GM21390 (cell line): Measurements from ENCODE around the gene CARD14.
"Not testable (repeated sequence)": the region's sequence is repeated elsewhere in the genome, so short reads cannot be mapped to it uniquely, and the experiment has no call there.

Source experiments
- ATAC-seq: cut with Tn5 transposase; IDR thresholded peaks from one replicate; pipeline ENCODE4 v1.9.1; 2021; ENCODE audit not compliant: unreplicated experiment

The CARD14 gene

GRCh38 chr17:80183581-80184422 is 14.0 kb downstream of the CARD14 start:
- ATAC-seq = no peak

DNA sequence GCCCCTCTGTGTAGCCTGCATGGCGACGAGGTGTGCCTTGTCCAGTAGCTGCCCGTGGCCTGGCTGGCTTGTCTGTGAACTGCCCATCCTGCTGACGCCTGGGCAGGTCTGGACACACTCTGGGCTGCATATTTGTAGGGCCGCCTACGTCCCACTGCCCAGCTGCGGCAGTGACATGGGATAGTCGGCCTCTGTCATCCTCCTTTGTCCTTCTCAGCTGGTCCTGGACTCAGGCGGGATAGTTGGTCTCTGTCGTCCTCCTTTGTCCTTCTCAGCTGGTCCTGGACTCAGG is 14.5 kb downstream of the CARD14 start:
- ATAC-seq = no peak

DNA sequence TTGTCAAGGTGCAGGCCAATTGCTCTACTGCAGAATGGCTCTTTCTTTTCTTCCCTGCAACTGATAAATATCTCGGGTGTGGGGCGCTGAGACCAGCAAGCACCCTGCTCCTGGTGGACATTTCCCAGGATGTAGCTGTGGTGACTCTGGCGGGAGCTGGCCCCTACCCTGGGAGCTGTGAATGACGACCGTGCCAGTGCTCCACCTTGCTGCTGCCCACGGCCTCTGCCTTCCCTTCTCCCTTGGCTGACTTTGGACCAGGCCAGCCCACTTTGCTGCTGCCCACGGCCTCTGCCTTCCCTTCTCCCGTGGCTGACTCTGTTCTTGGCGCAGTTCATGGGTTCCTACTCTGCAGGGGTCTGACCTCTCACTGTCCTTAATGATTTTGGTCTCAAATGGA is 16.1 kb downstream of the CARD14 start:
- ATAC-seq = no peak

GRCh38 chr17:80187090-80187489 is 17.3 kb downstream of the CARD14 start:
- no peak for ATAC-seq

DNA sequence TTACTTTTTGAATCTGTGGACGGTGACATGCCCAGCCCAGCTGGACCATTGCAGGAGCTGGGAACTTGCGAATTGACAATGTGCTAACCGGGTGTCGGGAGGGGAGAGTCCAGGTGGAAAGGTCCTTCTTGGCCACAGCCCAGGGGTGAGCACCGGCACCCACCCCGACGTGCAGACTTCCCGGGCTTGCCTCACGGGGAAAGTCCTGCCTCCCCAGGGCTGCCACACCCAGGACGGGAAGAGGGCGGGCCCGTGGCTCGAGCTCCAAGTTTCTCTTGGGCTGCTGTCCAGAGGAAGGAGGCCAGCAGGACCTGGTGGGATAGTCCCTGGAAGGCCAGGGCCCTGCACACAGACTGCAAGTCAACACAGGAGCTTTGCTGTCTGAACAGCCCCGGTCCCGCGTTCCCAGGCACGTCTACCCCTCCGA is 17.7 kb downstream of the CARD14 start:
- no peak for ATAC-seq

DNA sequence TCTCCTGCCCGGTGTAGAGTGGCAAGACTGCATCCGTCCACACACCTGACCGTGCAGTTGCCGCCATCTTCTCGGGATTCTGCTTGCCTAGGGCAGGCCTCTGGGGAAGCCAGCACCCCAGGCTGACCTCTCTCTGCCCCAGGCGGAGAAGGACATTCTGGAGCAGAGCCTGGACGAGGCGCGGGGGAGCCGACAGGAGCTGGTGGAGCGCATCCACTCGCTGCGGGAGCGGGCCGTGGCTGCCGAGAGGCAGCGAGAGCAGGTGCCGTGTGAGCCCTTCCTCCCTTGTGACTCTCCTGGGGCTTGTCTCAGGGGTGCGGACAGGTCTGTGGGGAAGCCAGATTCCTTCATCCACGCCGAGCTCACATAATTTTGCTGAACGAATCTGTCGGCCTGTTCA is 19.8 kb downstream of the CARD14 start:
- ATAC-seq = no peak

DNA sequence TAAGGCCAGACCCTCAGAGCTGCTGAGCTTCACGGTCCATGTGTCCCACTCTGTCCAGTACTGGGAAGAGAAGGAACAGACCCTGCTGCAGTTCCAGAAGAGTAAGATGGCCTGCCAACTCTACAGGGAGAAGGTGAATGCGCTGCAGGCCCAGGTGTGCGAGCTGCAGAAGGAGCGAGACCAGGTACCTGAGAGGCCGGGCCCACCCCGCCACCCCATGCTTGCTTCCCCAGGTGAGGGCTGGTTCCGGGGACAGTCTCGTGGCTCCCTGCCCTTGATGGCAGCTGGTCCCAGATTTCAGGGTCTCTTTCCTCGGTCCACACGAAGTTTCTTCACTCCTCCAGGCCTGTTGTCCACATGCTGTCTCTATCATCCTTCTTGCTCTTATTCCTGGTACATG is 20.9 kb downstream of the CARD14 start:
- ATAC-seq = no peak

- ATAC-seq = no peak
These were observed 21.4 kb downstream of the CARD14 start for GRCh38 chr17:80191192-80191591.

- no peak for ATAC-seq
These were observed 22.2 kb downstream of the CARD14 start for GRCh38 chr17:80191865-80192661.

DNA sequence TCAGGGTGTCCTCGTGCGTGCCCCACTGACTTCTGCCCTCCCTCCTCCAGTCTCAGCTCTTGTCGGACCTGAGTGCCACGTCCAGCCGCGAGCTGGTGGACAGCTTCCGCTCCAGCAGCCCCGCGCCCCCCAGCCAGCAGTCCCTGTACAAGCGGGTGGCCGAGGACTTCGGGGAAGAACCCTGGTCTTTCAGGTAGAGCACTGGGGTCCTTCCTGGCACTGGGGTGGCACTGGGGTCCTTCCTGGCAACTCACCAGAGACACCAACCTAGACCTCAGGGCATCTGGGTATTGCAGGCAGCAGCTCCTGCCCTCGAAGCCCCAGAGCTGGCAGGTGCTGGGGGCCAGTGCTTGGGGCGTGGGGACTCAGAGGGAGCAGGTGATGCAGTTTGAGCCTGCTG is 25.3 kb downstream of the CARD14 start:
- no peak for ATAC-seq

DNA sequence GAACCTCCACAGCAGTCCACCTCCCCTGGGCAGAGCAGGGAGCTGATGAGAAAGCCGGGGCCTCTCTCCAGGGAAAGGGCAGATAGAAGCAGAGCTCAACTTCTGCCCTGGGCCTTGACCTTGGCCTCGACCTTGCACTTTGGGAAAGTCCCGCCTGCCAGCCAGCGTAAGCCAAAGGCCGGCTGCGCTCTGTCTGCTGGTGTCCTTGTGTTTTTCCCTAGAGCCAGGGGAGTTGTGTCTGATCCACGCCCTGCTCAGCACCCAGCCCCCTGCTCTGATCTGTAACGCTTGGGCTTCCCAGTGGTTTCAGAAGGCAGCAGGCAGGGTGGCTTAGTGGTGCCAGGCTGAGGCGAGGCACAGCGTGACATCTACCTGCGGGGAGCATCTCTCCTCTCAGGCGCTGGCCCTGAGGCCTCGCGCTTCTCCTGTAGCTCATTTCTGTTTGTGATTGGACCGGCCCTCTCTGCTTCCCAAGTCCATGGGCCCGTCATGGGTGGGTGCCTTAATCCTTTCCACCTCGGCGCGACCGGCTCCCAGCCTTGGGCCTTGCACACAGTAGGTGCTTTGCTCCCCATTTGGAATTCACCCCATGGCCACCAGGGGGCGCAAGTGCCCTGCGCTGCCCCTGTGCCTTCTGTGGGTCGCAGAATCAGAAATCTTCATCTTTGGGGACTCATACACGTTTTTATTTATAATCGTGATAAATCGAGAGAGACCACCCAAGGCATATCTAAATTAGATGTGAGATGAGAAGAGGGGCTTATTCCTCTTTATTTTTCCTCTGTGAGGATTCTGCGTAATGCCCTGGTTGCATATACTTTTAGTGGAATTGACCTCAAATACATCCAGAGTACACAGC is 26.1 kb downstream of the CARD14 start:
- no peak for ATAC-seq

- ATAC-seq = no peak
These were observed 26.8 kb downstream of the CARD14 start for GRCh38 chr17:80196652-80197051.

GRCh38 chr17:80198144-80198661 is 28.4 kb downstream of the CARD14 start:
- no peak for ATAC-seq

GRCh38 chr17:80199295-80199694 is 29.5 kb downstream of the CARD14 start:
- ATAC-seq = not testable (repeated sequence)

DNA sequence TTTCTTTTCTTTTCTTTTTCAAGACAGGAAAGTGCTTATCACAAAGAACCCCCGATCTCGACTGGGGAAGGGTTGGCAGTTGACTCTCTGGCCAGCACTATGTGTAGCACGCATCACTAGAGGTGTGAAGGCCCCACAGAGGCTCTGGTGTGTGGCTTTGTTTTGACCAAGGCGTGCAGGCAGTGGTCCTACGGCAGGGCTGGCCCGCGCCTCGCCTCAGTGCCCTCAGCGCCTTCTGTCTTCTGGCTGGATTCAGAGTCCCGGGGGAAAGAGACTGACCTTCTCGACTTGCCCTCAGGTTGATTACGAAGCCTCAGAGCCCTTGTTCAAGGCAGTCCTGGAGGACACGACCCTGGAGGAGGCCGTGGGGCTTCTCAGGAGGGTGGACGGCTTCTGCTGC is 31.6 kb downstream of the CARD14 start:
- ATAC-seq = no peak

- no peak for ATAC-seq
These were observed 32.4 kb downstream of the CARD14 start for GRCh38 chr17:80202197-80202596.

DNA sequence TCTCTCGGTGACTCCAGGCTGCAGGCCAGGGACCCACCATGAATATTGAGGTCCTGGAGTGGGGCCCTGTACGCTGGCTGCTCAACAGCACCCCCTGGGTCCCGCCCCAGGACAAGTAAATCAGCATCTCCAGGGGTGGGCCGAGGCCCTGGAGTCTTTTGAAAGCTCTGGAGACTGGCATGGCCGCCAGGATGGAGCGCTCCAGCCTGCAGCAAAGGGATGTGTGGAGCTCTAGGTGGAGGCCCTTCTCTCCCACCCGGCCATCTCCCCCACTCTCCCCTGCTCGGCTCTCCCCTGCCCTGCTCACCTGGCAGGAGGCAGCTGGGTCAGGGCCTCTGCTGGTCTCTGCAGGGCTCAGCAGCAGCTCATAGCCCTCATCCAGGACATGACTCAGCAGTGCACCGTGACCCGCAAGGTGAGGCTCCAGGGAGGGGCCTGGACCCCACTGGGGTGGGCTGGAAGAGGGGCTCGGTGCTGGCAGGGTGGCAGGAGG is 33.7 kb downstream of the CARD14 start:
- no peak for ATAC-seq

GRCh38 chr17:80204626-80205468 is 35.0 kb downstream of the CARD14 start:
- ATAC-seq = no peak

DNA sequence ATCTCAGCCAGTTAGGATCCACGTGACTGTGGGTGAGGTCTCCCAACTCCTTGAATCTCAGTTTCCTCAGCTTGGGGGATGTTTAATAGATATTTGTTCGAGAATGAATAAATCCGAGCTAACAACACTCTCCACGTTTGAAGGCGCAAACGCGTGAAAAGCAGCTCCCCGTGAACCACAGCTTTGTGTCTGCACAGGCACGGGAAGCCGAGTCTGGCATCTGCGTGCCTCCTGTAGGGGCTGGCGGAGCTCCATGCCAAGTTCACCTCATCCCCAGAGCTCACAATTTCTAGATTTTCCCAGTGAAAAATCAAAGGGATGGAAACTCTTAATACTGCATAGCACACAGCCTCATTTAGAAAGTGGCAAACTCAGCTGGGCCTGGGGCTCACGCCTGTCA is 36.0 kb downstream of the CARD14 start:
- ATAC-seq = no peak

GRCh38 chr17:80208050-80208449 is 38.2 kb downstream of the CARD14 start:
- ATAC-seq = no peak
